Measurements from ENCODE around the gene NRXN3. TPM values are rescaled to one million over a fixed set of nuclear protein-coding genes. Genes with fewer than 3 reads are reported as not detected.

NRXN3 gene
- total RNA-seq, 1 experiment from 2014 or later, result not detected

DNA sequence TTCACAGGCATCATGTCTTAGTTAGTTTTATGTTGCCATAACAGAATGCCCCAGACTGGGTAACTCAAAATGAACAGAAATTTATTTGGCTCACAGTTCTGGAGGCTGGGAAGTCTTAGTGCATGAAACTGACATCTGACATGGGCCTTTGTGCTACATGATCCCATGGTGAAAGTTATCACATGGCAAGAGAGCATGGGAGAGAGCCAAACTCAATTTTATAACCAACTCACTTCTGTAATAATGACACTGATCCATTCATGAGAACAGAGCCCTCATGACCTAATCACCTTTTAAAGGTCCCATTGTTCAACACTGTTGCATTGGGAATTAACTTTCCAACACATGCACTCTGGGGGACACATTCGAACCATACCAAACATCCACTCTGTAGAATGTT, 1026.0 kb downstream of the NRXN3 start:
- TF ChIP-seq EZH2 (IDR thresholded peaks at IDR 0.05; ENCODE audit: low read depth), result no peak
- TF ChIP-seq, protein P1, sequence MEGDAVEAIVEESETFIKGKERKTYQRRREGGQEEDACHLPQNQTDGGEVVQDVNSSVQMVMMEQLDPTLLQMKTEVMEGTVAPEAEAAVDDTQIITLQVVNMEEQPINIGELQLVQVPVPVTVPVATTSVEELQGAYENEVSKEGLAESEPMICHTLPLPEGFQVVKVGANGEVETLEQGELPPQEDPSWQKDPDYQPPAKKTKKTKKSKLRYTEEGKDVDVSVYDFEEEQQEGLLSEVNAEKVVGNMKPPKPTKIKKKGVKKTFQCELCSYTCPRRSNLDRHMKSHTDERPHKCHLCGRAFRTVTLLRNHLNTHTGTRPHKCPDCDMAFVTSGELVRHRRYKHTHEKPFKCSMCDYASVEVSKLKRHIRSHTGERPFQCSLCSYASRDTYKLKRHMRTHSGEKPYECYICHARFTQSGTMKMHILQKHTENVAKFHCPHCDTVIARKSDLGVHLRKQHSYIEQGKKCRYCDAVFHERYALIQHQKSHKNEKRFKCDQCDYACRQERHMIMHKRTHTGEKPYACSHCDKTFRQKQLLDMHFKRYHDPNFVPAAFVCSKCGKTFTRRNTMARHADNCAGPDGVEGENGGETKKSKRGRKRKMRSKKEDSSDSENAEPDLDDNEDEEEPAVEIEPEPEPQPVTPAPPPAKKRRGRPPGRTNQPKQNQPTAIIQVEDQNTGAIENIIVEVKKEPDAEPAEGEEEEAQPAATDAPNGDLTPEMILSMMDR (conservative IDR thresholded peaks at IDR 0.05), result no peak
- ChIA-PET POLR2A (ENCODE audit: unreplicated experiment) (interaction anchor here (0.7 kb wide), 1 partner anchor 12 kb away, joined by 3 read pairs; no protein-coding TSS in a partner anchor), CTCF (no interaction called here)
- no peak for DNase-seq
- Histone ChIP-seq H3K27ac (no peak overlapping the region), H2AFZ (no peak overlapping the region), H3K4me3 (no peak overlapping the region), H3K4me1 (replicated peaks; ENCODE audit: insufficient read depth) (no peaks in the 10 kb centered on the region), H3K79me2 (ENCODE audit: low read depth) (no peaks in the 10 kb centered on the region), H3K9me3 (ENCODE audit: insufficient read depth, low read depth) (no peaks in the 10 kb centered on the region), H3F3A (ENCODE audit: insufficient read depth, low read depth) (no peaks in the 10 kb centered on the region), H3K27me3 (ENCODE audit: insufficient read depth, low read depth) (no peaks in the 10 kb centered on the region), H3K9me2 (ENCODE audit: insufficient read depth) (no peaks in the 10 kb centered on the region), H4K20me1 (ENCODE audit: insufficient read depth) (no peaks in the 10 kb centered on the region), H3K4me2 (no peak overlapping the region), H3K36me3 (ENCODE audit: low read depth) (no peaks in the 10 kb centered on the region)
- BruUV-seq (replicated peaks), result no TSS peak
- intact Hi-C loops (cut with micrococcal nuclease; ENCODE audit: unreplicated experiment), result no loop called here

- Histone ChIP-seq H3K9me2 (ENCODE audit: insufficient read depth) (no peaks in the 10 kb centered on the region), H3K4me2 (no peak overlapping the region), H3K36me3 (ENCODE audit: low read depth) (no peaks in the 10 kb centered on the region), H3K27ac (no peak overlapping the region), H3F3A (ENCODE audit: insufficient read depth, low read depth) (no peaks in the 10 kb centered on the region), H3K9me3 (ENCODE audit: insufficient read depth, low read depth) (no peaks in the 10 kb centered on the region), H3K27me3 (ENCODE audit: insufficient read depth, low read depth) (no peaks in the 10 kb centered on the region), H3K4me1 (replicated peaks; ENCODE audit: insufficient read depth) (no peaks in the 10 kb centered on the region), H3K79me2 (ENCODE audit: low read depth) (no peaks in the 10 kb centered on the region), H3K4me3 (no peak overlapping the region), H4K20me1 (ENCODE audit: insufficient read depth) (no peaks in the 10 kb centered on the region), H2AFZ (no peak overlapping the region; the same call in 1 of the 2 replicates)
- TF ChIP-seq EZH2 (IDR thresholded peaks at IDR 0.05; ENCODE audit: low read depth), result no peak
- TF ChIP-seq, protein P1 (conservative IDR thresholded peaks at IDR 0.05), result no peak
- BruUV-seq (replicated peaks), result no TSS peak
- CTCF ChIA-PET, result no interaction called here
- intact Hi-C loops (cut with micrococcal nuclease; ENCODE audit: unreplicated experiment), result no loop called here
- no peak for DNase-seq
- POLR2A ChIA-PET (ENCODE audit: unreplicated experiment), result no interaction called here
These were observed 1027.3 kb downstream of the NRXN3 start for GRCh38 chr14:79197516-79197915.

DNA sequence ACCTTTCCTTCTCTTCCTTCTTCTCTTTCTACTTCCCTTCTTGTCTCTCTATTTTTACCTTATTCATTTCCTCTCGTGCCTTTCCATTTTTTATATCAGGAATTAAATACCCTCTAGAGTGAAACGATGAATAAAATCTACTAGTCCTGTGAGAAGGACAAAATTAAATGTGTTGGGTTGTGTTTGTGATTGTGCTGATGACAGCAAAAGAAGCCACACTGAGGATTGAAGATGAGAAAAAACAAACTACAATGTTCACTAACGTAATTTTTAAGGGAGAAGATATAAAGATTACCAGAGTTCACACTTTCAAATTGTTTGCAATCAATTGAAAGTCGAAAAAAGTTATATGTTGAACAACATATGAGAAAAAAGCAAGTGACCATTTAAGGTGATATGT, 1029.0 kb downstream of the NRXN3 start:
- ChIA-PET CTCF (no interaction called here), POLR2A (ENCODE audit: unreplicated experiment) (no interaction called here)
- H3K79me2 ChIP-seq (ENCODE audit: low read depth), result no peaks in the 10 kb centered on the region
- BruUV-seq (replicated peaks), result no TSS peak
- H4K20me1 ChIP-seq (ENCODE audit: insufficient read depth), result no peaks in the 10 kb centered on the region
- intact Hi-C loops (cut with micrococcal nuclease; ENCODE audit: unreplicated experiment), result no loop called here
- H3K27me3 ChIP-seq (ENCODE audit: insufficient read depth, low read depth), result no peaks in the 10 kb centered on the region
- no peak overlapping the region for H2AFZ ChIP-seq
- H3F3A ChIP-seq (ENCODE audit: insufficient read depth, low read depth), result no peaks in the 10 kb centered on the region
- H3K9me2 ChIP-seq (ENCODE audit: insufficient read depth), result no peaks in the 10 kb centered on the region
- no peaks in the 10 kb centered on the region for H3K4me1 ChIP-seq (replicated peaks; ENCODE audit: insufficient read depth)
- no peak for DNase-seq
- H3K4me3 ChIP-seq, result no peak overlapping the region
- no peak overlapping the region for H3K4me2 ChIP-seq
- H3K27ac ChIP-seq, result no peak overlapping the region
- no peaks in the 10 kb centered on the region for H3K9me3 ChIP-seq (ENCODE audit: insufficient read depth, low read depth)
- no peaks in the 10 kb centered on the region for H3K36me3 ChIP-seq (ENCODE audit: low read depth)
- no peak for TF ChIP-seq EZH2 (IDR thresholded peaks at IDR 0.05; ENCODE audit: low read depth)
- TF ChIP-seq, protein P1 (conservative IDR thresholded peaks at IDR 0.05), result no peak

Data from PC-9 (cell line).